Measurements from ENCODE around the gene CROCC. TPM values are rescaled to one million over a fixed set of nuclear protein-coding genes. Genes with fewer than 3 reads are reported as not detected.

CROCC gene
- polyA plus RNA-seq, 1 donor (not counting 4 experiments of a cell fraction or from before 2014, with no cell fraction given): 8.2 TPM

DNA sequence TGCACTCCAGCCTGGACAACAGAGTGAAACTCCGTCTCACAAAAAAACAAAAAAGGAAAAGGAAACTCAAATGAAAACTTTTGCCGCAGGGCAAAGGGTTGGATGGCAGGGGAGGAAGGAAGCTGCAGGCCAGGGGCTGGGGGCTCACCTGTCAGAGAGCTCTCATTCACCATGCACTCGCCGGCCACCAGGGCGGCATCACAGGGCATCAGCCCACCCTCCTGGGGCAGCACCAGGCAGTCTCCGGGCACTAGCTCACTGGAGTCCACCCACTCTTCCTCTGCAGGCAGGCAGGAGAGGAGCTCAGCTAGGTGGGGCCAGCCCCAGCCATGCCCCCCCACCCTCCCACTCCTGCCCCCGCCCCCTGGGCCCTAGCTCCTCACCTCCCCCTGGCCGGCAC lies 78.1 kb downstream of the CROCC start:
- Histone ChIP-seq H3K4me3 (ENCODE audit: control insufficient read depth in 2 of 3, extremely low read depth in 1 of 3, insufficient read depth in 2 of 3, low read depth in 1 of 3, low read length in 3 of 3) (no peak overlapping the region), H3K4me2 (ENCODE audit: control insufficient read depth, extremely low read depth, insufficient read depth, low read depth, low read length) (no peak overlapping the region), H3K9me3 (ENCODE audit: control insufficient read depth, low read depth, low read length) (no peaks in the 10 kb centered on the region), H3K27me3 (ENCODE audit: control insufficient read depth, extremely low read depth, insufficient read depth, low read length) (no peaks in the 10 kb centered on the region), H2AFZ (ENCODE audit: control insufficient read depth, low read length) (no peak overlapping the region), H3K79me2 (ENCODE audit: control insufficient read depth, insufficient read depth, low read length) (no peaks in the 10 kb centered on the region), H3K9me1 (ENCODE audit: control insufficient read depth, extremely low read depth, insufficient read depth, low read length) (peaks cover 5% of the 10 kb centered on the region), H4K20me1 (ENCODE audit: control insufficient read depth, extremely low read depth, insufficient read depth, low read length) (peaks cover 4% of the 10 kb centered on the region), H3K27ac (ENCODE audit: control insufficient read depth, insufficient read depth, low read length) (no peak overlapping the region), H3K4me1 (ENCODE audit: control insufficient read depth, extremely low read depth, insufficient read depth, low read length) (peaks cover 16% of the 10 kb centered on the region), H3K36me3 (ENCODE audit: control insufficient read depth in 2 of 2, extremely low read depth in 1 of 2, insufficient read depth in 2 of 2, low read length in 2 of 2) (peaks cover 33 to 43% of the 10 kb centered on the region in 2 experiments), H3K9ac (ENCODE audit: control insufficient read depth, extremely low read depth, insufficient read depth, low read length) (no peak overlapping the region)
- FAIRE-seq (no peak), DNase-seq (ENCODE audit: low read depth, low spot score) (no peak)
- no peak for TF ChIP-seq EZH2 (IDR thresholded peaks at IDR 0.05; ENCODE audit: low read length)
- no peak for TF ChIP-seq CTCF (optimal IDR thresholded peaks at IDR 0.05 in 1 of 3, IDR thresholded peaks at IDR 0.05 in 1 of 3, conservative IDR thresholded peaks at IDR 0.05 in 1 of 3; ENCODE audit: extremely low read depth in 1 of 3, insufficient read depth in 2 of 3, low read length in 3 of 3)
- dilution Hi-C loops (cut with MboI; ENCODE audit: extremely low pct_ligation_motif_present, low sequenced_read_pairs): no loop called here

- Histone ChIP-seq H3K4me2 (ENCODE audit: control insufficient read depth, extremely low read depth, insufficient read depth, low read depth, low read length) (no peak overlapping the region), H4K20me1 (ENCODE audit: control insufficient read depth, extremely low read depth, insufficient read depth, low read length) (peaks cover 4% of the 10 kb centered on the region), H3K4me1 (ENCODE audit: control insufficient read depth, extremely low read depth, insufficient read depth, low read length) (peaks cover 13% of the 10 kb centered on the region), H3K27ac (ENCODE audit: control insufficient read depth, insufficient read depth, low read length) (no peak overlapping the region), H3K36me3 (ENCODE audit: control insufficient read depth in 2 of 2, extremely low read depth in 1 of 2, insufficient read depth in 2 of 2, low read length in 2 of 2) (peaks cover 38 to 42% of the 10 kb centered on the region in 2 experiments), H3K27me3 (ENCODE audit: control insufficient read depth, extremely low read depth, insufficient read depth, low read length) (no peaks in the 10 kb centered on the region), H3K4me3 (ENCODE audit: control insufficient read depth in 2 of 3, extremely low read depth in 1 of 3, insufficient read depth in 2 of 3, low read depth in 1 of 3, low read length in 3 of 3) (no peak overlapping the region), H2AFZ (ENCODE audit: control insufficient read depth, low read length) (no peak overlapping the region), H3K9me1 (ENCODE audit: control insufficient read depth, extremely low read depth, insufficient read depth, low read length) (peaks cover 5% of the 10 kb centered on the region), H3K79me2 (ENCODE audit: control insufficient read depth, insufficient read depth, low read length) (peaks cover under 1% of the 10 kb centered on the region), H3K9me3 (ENCODE audit: control insufficient read depth, low read depth, low read length) (no peaks in the 10 kb centered on the region), H3K9ac (ENCODE audit: control insufficient read depth, extremely low read depth, insufficient read depth, low read length) (no peak overlapping the region)
- no peak for TF ChIP-seq CTCF (optimal IDR thresholded peaks at IDR 0.05 in 1 of 3, IDR thresholded peaks at IDR 0.05 in 1 of 3, conservative IDR thresholded peaks at IDR 0.05 in 1 of 3; ENCODE audit: extremely low read depth in 1 of 3, insufficient read depth in 2 of 3, low read length in 3 of 3)
- TF ChIP-seq EZH2 (IDR thresholded peaks at IDR 0.05; ENCODE audit: low read length): no peak
- FAIRE-seq (no peak), DNase-seq (ENCODE audit: low read depth, low spot score) (no peak)
- dilution Hi-C loops (cut with MboI; ENCODE audit: extremely low pct_ligation_motif_present, low sequenced_read_pairs): no loop called here
Observed at GRCh38 chr1:17001760-17002523, 80.2 kb downstream of the CROCC start.
